ENCODE results near the gene PC.

DNA sequence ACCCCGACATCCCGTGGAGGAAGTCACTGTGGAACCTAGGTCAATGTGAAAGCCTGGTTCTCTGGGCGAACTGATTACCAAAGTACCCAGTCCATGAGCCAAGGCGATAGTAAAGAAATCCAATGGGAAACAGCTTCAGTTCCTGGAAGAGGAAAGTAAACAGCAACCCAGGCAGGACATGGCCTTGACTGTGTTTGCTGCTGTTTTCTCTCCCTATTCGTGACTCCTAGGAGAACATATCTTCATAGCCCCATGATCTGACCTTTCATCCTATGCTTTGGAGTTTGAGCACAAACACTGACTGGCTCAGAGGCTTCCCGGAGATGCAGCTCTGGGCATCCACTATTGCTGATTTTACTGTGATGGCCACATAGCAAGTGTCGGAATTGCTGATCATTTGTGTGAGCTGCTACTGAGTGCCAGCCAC lies 56.2 kb downstream of the PC start:
- TF ChIP-seq, protein P1, sequence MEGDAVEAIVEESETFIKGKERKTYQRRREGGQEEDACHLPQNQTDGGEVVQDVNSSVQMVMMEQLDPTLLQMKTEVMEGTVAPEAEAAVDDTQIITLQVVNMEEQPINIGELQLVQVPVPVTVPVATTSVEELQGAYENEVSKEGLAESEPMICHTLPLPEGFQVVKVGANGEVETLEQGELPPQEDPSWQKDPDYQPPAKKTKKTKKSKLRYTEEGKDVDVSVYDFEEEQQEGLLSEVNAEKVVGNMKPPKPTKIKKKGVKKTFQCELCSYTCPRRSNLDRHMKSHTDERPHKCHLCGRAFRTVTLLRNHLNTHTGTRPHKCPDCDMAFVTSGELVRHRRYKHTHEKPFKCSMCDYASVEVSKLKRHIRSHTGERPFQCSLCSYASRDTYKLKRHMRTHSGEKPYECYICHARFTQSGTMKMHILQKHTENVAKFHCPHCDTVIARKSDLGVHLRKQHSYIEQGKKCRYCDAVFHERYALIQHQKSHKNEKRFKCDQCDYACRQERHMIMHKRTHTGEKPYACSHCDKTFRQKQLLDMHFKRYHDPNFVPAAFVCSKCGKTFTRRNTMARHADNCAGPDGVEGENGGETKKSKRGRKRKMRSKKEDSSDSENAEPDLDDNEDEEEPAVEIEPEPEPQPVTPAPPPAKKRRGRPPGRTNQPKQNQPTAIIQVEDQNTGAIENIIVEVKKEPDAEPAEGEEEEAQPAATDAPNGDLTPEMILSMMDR (optimal IDR thresholded peaks at IDR 0.05 in 1 of 3, IDR thresholded peaks at IDR 0.05 in 1 of 3, conservative IDR thresholded peaks at IDR 0.05 in 1 of 3; ENCODE audit: extremely low read depth in 1 of 3, insufficient read depth in 2 of 3, low read length in 3 of 3) = no peak
- TF ChIP-seq EZH2 (IDR thresholded peaks at IDR 0.05; ENCODE audit: low read length) = no peak
